ENCODE measurements around the gene IL1B. TPM values are rescaled to one million over a fixed set of nuclear protein-coding genes. Genes with fewer than 3 reads are reported as not detected.

The IL1B gene
- total RNA-seq, 2 experiments from 2014 or later = not detected

DNA sequence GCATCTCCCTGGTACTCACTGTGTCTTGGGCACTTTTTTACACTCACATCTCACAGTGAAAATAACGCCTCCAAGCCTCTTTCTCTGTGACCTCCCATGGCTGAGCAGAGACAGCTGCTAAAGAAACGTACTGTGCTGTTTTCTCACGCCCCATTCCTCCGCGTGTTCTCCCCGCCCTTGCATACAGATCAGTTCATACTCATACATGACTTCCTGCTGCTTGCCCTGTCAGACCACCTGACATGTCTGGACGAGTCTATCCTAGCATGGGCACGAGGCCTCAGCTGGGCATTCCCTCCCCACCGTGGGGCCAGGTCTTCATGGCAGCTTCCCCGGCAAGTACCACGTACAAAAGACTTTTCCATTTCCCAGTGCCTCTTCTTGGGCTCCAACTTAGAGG, 31.0 kb downstream of the IL1B start:
- Histone ChIP-seq H4K20me1 (ENCODE audit: insufficient read depth, low read length) (no peaks in the 10 kb centered on the region), H2AFZ (ENCODE audit: low read length) (no peak overlapping the region), H3K9me2 (ENCODE audit: insufficient read depth, low read length) (no peaks in the 10 kb centered on the region), H3K79me2 (ENCODE audit: insufficient read depth, low read depth, low read length) (no peaks in the 10 kb centered on the region), H3K4me2 (ENCODE audit: low read length) (no peak overlapping the region), H3K4me3 (ENCODE audit: low read depth, low read length, poor library complexity, severe bottlenecking) (no peak overlapping the region), H3K4me1 (ENCODE audit: insufficient read depth, low read length, poor library complexity, severe bottlenecking) (no peaks in the 10 kb centered on the region), H3K27ac (ENCODE audit: low read depth, low read length, poor library complexity, severe bottlenecking) (no peak overlapping the region), H3K36me3 (ENCODE audit: insufficient read depth, low read length) (no peaks in the 10 kb centered on the region), H3K9me3 (ENCODE audit: low read length) (0 out of 2 replicates have a peak, but pooled peaks cover 9% of the 10 kb centered on the region)
- POLR2A ChIA-PET = no interaction called here
- CTCF ChIA-PET (ENCODE audit: unreplicated experiment) = no interaction called here
- TF ChIP-seq CTCF (conservative IDR thresholded peaks at IDR 0.05; ENCODE audit: low read length) = no peak
- no peak for TF ChIP-seq EZH2phosphoT487 (IDR thresholded peaks at IDR 0.05; ENCODE audit: borderline replicate concordance, low read depth, low read length)
- no TSS peak for BruUV-seq (replicated peaks)
- intact Hi-C loops (cut with micrococcal nuclease; ENCODE audit: unreplicated experiment) = no loop called here
- DNase-seq (ENCODE audit: low spot score) = no peak

DNA sequence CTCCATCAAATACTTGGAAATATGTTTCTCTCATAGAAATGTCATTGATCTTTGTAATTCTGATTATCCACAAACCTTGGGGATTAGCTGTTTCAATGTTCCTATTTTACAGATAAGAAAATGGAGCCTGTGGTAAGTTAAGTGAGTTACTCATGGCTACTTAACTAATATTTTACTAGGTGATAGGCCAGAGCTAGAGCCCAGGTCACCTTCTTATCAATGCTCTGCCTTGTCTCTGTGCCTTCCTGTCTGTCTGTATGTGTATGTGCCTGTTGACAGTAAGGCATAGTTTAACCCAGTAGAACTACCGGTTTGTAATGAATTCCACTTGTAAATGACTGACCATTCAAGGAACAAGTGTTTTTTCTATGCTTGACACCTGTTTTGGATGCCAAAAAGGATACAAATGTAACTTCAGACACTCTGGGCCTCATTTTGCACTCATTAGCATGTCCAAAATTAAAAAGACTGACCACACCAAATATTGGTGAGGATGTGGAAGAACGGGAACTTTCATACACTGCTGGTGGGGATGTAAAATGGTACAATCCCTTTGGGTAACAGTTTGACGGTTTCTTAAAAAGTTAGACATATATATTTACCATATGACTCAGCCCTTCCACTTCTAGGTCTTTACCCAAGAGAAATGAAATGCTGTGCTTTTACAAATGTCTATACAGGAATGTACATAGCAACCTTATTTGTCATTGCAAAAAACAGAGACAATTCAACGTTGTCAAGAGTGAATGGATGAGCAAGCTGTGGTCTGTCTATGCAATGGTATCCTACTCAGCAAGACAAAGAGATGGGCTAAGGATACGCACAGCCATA, 32.7 kb downstream of the IL1B start:
- intact Hi-C loops (cut with micrococcal nuclease; ENCODE audit: unreplicated experiment) = no loop called here
- ChIA-PET CTCF (ENCODE audit: unreplicated experiment) (no interaction called here), POLR2A (interaction anchor here (1.3 kb wide), 1 partner anchor 9 kb away, joined by 4 read pairs; no protein-coding TSS in a partner anchor)
- BruUV-seq (replicated peaks) = no TSS peak
- no peak for DNase-seq (ENCODE audit: low spot score)
- Histone ChIP-seq H3K9me3 (ENCODE audit: low read length) (0 out of 2 replicates have a peak, but pooled peaks cover 9% of the 10 kb centered on the region), H3K27ac (ENCODE audit: low read depth, low read length, poor library complexity, severe bottlenecking) (no peak overlapping the region), H3K9me2 (ENCODE audit: insufficient read depth, low read length) (no peaks in the 10 kb centered on the region), H4K20me1 (ENCODE audit: insufficient read depth, low read length) (no peaks in the 10 kb centered on the region), H3K79me2 (ENCODE audit: insufficient read depth, low read depth, low read length) (no peaks in the 10 kb centered on the region), H2AFZ (ENCODE audit: low read length) (no peak overlapping the region), H3K4me2 (ENCODE audit: low read length) (no peak overlapping the region), H3K4me3 (ENCODE audit: low read depth, low read length, poor library complexity, severe bottlenecking) (no peak overlapping the region), H3K36me3 (ENCODE audit: insufficient read depth, low read length) (no peaks in the 10 kb centered on the region), H3K4me1 (ENCODE audit: insufficient read depth, low read length, poor library complexity, severe bottlenecking) (no peaks in the 10 kb centered on the region)
- TF ChIP-seq EZH2phosphoT487 (IDR thresholded peaks at IDR 0.05; ENCODE audit: borderline replicate concordance, low read depth, low read length) (no peak), CTCF (conservative IDR thresholded peaks at IDR 0.05; ENCODE audit: low read length) (no peak)

- no peaks in the 10 kb centered on the region for H3K9me3 ChIP-seq (ENCODE audit: low read length)
- no peak for TF ChIP-seq EZH2phosphoT487 (IDR thresholded peaks at IDR 0.05; ENCODE audit: borderline replicate concordance, low read depth, low read length)
- no peak for TF ChIP-seq CTCF (conservative IDR thresholded peaks at IDR 0.05; ENCODE audit: low read length)
- H3K4me3 ChIP-seq (ENCODE audit: low read depth, low read length, poor library complexity, severe bottlenecking) = no peak overlapping the region
- H3K79me2 ChIP-seq (ENCODE audit: insufficient read depth, low read depth, low read length) = no peaks in the 10 kb centered on the region
- H2AFZ ChIP-seq (ENCODE audit: low read length) = no peak overlapping the region
- H3K36me3 ChIP-seq (ENCODE audit: insufficient read depth, low read length) = no peaks in the 10 kb centered on the region
- H3K4me1 ChIP-seq (ENCODE audit: insufficient read depth, low read length, poor library complexity, severe bottlenecking) = no peaks in the 10 kb centered on the region
- CTCF ChIA-PET (ENCODE audit: unreplicated experiment) = no interaction called here
- no peak overlapping the region for H3K4me2 ChIP-seq (ENCODE audit: low read length)
- POLR2A ChIA-PET = no interaction called here
- H4K20me1 ChIP-seq (ENCODE audit: insufficient read depth, low read length) = no peaks in the 10 kb centered on the region
- H3K27ac ChIP-seq (ENCODE audit: low read depth, low read length, poor library complexity, severe bottlenecking) = no peak overlapping the region
- no TSS peak for BruUV-seq (replicated peaks)
- DNase-seq (ENCODE audit: low spot score) = no peak
- H3K9me2 ChIP-seq (ENCODE audit: insufficient read depth, low read length) = no peaks in the 10 kb centered on the region
- intact Hi-C loops (cut with micrococcal nuclease; ENCODE audit: unreplicated experiment) = no loop called here
Measured at GRCh38 chr2:112800881-112801583, 35.5 kb downstream of the IL1B start.
